ENCODE results near the gene PRELID3B.

The PRELID3B gene

GRCh38 chr20:59005523-59006166 lies 36.9 kb downstream of the PRELID3B start:
- peaks cover 4% of the 10 kb centered on the region for H3K36me3 ChIP-seq (replicated peaks)
- no peaks in the 10 kb centered on the region for H3K27me3 ChIP-seq (replicated peaks)
- TF ChIP-seq CTCF (IDR thresholded peaks at IDR 0.05; ENCODE audit: low read depth, low read length, missing control alignments): no peak
- H3K4me3 ChIP-seq (ENCODE audit: low read depth, low read length): peak overlapping the region; percentile 60
- H3K27ac ChIP-seq: no peak overlapping the region
- in situ Hi-C loops (cut with HindIII; ENCODE audit: low pct_ligation_motif_present, low sequenced_read_pairs): no loop called here
- no peak for DNase-seq

- H3K36me3 ChIP-seq (replicated peaks): peaks cover 4% of the 10 kb centered on the region
- DNase-seq: no peak
- no peak for TF ChIP-seq CTCF (IDR thresholded peaks at IDR 0.05; ENCODE audit: low read depth, low read length, missing control alignments)
Observed at GRCh38 chr20:59004763-59005522, 37.6 kb downstream of the PRELID3B start.

GRCh38 chr20:59004493-59004762 lies 38.2 kb downstream of the PRELID3B start:
- peaks cover 5% of the 10 kb centered on the region for H3K36me3 ChIP-seq (replicated peaks)
- H3K27me3 ChIP-seq (replicated peaks): no peaks in the 10 kb centered on the region
- no peak overlapping the region for H3K27ac ChIP-seq
- TF ChIP-seq CTCF (IDR thresholded peaks at IDR 0.05; ENCODE audit: low read depth, low read length, missing control alignments): no peak
- no peak for DNase-seq
- H3K4me3 ChIP-seq (ENCODE audit: low read depth, low read length): no peak overlapping the region
- in situ Hi-C loops (cut with HindIII; ENCODE audit: low pct_ligation_motif_present, low sequenced_read_pairs): no loop called here

More at GRCh38 chr20:59004763-59005522, 37.6 kb downstream of the PRELID3B start:
- in situ Hi-C loops (cut with HindIII; ENCODE audit: low pct_ligation_motif_present, low sequenced_read_pairs): no loop called here
- H3K4me3 ChIP-seq (ENCODE audit: low read depth, low read length): no peak overlapping the region
- no peak overlapping the region for H3K27ac ChIP-seq
- H3K27me3 ChIP-seq (replicated peaks): no peaks in the 10 kb centered on the region

- Histone ChIP-seq H3K4me3 (ENCODE audit: low read depth, low read length) (no peak overlapping the region), H3K27me3 (replicated peaks) (no peaks in the 10 kb centered on the region), H3K36me3 (replicated peaks) (peaks cover 8% of the 10 kb centered on the region), H3K27ac (no peak overlapping the region)
- no peak for DNase-seq
- no peak for TF ChIP-seq CTCF (IDR thresholded peaks at IDR 0.05; ENCODE audit: low read depth, low read length, missing control alignments)
- in situ Hi-C loops (cut with HindIII; ENCODE audit: low pct_ligation_motif_present, low sequenced_read_pairs): no loop called here
Observed at GRCh38 chr20:59003836-59004492, 38.6 kb downstream of the PRELID3B start.

- H3K36me3 ChIP-seq (replicated peaks): peaks cover 8% of the 10 kb centered on the region
- no peak overlapping the region for H3K4me3 ChIP-seq (ENCODE audit: low read depth, low read length)
- in situ Hi-C loops (cut with HindIII; ENCODE audit: low pct_ligation_motif_present, low sequenced_read_pairs): no loop called here
- H3K27ac ChIP-seq: no peak overlapping the region
- no peak for TF ChIP-seq CTCF (IDR thresholded peaks at IDR 0.05; ENCODE audit: low read depth, low read length, missing control alignments)
- H3K27me3 ChIP-seq (replicated peaks): no peaks in the 10 kb centered on the region
- no peak for DNase-seq
Observed at GRCh38 chr20:59002874-59003399, 39.6 kb downstream of the PRELID3B start.

Measured in brain microvascular endothelial cell (primary cell).